Measurements from ENCODE around the gene HCN2. TPM values are rescaled to one million over a fixed set of nuclear protein-coding genes. Genes with fewer than 3 reads are reported as not detected.

The HCN2 gene
- total and polyA plus RNA-seq, 9 of the 15 experiments (the other 6 are each of a cell fraction or from before 2014, with no cell fraction given), result 0.29 to 4.2 (median 0.82) TPM; not detected in 2

DNA sequence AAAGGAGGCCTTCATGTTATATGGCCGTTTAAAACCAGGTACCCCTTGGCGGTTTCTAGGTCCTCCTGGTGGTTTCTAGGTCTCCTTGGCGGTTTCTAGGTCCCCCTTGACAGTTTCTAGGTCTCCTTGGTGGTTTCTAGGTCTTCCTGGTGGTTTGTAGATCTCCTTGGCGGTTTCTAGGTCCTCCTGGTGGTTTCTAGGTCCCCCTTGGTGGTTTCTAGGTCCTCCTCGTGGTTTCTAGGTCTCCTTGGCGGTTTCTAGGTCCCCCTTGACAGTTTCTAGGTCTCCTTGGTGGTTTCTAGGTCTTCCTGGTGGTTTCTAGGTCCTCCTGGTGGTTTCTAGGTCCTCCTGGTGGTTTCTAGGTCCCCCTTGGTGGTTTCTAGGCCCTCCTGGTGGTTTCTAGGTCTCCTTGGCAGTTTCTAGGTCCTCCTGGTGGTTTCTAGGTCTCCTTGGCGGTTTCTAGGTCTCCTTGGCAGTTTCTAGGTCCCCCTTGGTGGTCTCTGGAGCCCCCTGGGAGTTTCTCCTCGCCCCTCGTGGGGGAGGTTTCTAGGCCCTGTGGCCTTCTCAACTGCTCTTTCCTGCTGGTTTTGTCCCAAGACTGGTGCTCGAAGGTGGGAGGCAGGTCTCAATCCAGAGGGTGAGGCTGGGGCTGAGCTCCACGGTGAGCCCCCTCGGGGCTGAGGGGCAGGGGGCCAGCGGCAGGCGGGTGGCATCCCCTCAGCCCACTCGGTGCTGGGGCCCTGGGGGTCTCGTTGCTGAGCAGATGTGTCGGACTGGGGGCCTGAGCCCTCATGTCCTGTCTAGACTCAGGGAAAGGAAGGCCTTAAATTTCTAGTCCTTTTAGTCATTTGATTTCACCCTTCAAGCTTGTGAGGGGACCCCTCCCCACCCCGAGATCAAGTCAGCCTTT lies 8.0 kb downstream of the HCN2 start (continued):
- TF ChIP-seq FOXM1 (IDR thresholded peaks at IDR 0.05; ENCODE audit: low read depth) (peak; percentile 91), FOXM1 (CRISPR knock-in tag; IDR thresholded peaks at IDR 0.05; ENCODE audit: low read depth) (no peak), MEF2A (IDR thresholded peaks at IDR 0.05; ENCODE audit: control insufficient read depth, low read depth, low read length) (peak; percentile 14; the same call in 1 of the 2 replicates), STAT5A (IDR thresholded peaks at IDR 0.05; ENCODE audit: borderline replicate concordance, low read length) (peak; percentile 52), SMARCA5 (IDR thresholded peaks at IDR 0.05) (peak; percentile 100), ESRRA (IDR thresholded peaks at IDR 0.05; ENCODE audit: borderline replicate concordance, low read depth) (peak; percentile 88), ZNF121 (CRISPR knock-in tag; conservative IDR thresholded peaks at IDR 0.05) (peak; percentile 20; the same call in 1 of the 2 replicates), ELF1 (tag; IDR thresholded peaks at IDR 0.05) (peak; percentile 23; the same call in 1 of the 2 replicates), JUND (IDR thresholded peaks at IDR 0.05; ENCODE audit: borderline replicate concordance, low read depth, low read length) (peak; percentile 34; the same call in 1 of the 2 replicates), JUND (tag; IDR thresholded peaks at IDR 0.05; ENCODE audit: borderline replicate concordance, low read depth, low read length) (no peak), ZNF668 (CRISPR knock-in tag; IDR thresholded peaks at IDR 0.05) (0 out of 2 replicates have a peak, but pooled peaks have one; percentile 54), BRCA1 (IDR thresholded peaks at IDR 0.05) (no peak), BRCA1 (CRISPR knock-in tag; IDR thresholded peaks at IDR 0.05) (no peak), CCNT2 (IDR thresholded peaks at IDR 0.05; ENCODE audit: borderline replicate concordance, extremely low read depth, insufficient read length, low read depth, low read length) (no peak), RBM39 (optimal IDR thresholded peaks at IDR 0.05; ENCODE audit: low read depth, low read length) (peak; percentile 66)
- TF ChIP-seq, protein P1, sequence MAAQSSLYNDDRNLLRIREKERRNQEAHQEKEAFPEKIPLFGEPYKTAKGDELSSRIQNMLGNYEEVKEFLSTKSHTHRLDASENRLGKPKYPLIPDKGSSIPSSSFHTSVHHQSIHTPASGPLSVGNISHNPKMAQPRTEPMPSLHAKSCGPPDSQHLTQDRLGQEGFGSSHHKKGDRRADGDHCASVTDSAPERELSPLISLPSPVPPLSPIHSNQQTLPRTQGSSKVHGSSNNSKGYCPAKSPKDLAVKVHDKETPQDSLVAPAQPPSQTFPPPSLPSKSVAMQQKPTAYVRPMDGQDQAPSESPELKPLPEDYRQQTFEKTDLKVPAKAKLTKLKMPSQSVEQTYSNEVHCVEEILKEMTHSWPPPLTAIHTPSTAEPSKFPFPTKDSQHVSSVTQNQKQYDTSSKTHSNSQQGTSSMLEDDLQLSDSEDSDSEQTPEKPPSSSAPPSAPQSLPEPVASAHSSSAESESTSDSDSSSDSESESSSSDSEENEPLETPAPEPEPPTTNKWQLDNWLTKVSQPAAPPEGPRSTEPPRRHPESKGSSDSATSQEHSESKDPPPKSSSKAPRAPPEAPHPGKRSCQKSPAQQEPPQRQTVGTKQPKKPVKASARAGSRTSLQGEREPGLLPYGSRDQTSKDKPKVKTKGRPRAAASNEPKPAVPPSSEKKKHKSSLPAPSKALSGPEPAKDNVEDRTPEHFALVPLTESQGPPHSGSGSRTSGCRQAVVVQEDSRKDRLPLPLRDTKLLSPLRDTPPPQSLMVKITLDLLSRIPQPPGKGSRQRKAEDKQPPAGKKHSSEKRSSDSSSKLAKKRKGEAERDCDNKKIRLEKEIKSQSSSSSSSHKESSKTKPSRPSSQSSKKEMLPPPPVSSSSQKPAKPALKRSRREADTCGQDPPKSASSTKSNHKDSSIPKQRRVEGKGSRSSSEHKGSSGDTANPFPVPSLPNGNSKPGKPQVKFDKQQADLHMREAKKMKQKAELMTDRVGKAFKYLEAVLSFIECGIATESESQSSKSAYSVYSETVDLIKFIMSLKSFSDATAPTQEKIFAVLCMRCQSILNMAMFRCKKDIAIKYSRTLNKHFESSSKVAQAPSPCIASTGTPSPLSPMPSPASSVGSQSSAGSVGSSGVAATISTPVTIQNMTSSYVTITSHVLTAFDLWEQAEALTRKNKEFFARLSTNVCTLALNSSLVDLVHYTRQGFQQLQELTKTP (IDR thresholded peaks at IDR 0.05; ENCODE audit: low read depth in 1 of 2, partially characterized antibody in 2 of 2), result peak in 1 of 2 experiments; percentile 52
- TF ChIP-seq, protein P2, sequence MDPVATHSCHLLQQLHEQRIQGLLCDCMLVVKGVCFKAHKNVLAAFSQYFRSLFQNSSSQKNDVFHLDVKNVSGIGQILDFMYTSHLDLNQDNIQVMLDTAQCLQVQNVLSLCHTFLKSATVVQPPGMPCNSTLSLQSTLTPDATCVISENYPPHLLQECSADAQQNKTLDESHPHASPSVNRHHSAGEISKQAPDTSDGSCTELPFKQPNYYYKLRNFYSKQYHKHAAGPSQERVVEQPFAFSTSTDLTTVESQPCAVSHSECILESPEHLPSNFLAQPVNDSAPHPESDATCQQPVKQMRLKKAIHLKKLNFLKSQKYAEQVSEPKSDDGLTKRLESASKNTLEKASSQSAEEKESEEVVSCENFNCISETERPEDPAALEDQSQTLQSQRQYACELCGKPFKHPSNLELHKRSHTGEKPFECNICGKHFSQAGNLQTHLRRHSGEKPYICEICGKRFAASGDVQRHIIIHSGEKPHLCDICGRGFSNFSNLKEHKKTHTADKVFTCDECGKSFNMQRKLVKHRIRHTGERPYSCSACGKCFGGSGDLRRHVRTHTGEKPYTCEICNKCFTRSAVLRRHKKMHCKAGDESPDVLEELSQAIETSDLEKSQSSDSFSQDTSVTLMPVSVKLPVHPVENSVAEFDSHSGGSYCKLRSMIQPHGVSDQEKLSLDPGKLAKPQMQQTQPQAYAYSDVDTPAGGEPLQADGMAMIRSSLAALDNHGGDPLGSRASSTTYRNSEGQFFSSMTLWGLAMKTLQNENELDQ (CRISPR knock-in tag; IDR thresholded peaks at IDR 0.05; ENCODE audit: borderline replicate concordance), result no peak
- TF ChIP-seq, protein P3, sequence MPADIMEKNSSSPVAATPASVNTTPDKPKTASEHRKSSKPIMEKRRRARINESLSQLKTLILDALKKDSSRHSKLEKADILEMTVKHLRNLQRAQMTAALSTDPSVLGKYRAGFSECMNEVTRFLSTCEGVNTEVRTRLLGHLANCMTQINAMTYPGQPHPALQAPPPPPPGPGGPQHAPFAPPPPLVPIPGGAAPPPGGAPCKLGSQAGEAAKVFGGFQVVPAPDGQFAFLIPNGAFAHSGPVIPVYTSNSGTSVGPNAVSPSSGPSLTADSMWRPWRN (IDR thresholded peaks at IDR 0.05; ENCODE audit: low read depth), result peak; percentile 39; the same call in 1 of the 2 replicates
